ENCODE results near the gene SLC6A17.

Gene SLC6A17

DNA sequence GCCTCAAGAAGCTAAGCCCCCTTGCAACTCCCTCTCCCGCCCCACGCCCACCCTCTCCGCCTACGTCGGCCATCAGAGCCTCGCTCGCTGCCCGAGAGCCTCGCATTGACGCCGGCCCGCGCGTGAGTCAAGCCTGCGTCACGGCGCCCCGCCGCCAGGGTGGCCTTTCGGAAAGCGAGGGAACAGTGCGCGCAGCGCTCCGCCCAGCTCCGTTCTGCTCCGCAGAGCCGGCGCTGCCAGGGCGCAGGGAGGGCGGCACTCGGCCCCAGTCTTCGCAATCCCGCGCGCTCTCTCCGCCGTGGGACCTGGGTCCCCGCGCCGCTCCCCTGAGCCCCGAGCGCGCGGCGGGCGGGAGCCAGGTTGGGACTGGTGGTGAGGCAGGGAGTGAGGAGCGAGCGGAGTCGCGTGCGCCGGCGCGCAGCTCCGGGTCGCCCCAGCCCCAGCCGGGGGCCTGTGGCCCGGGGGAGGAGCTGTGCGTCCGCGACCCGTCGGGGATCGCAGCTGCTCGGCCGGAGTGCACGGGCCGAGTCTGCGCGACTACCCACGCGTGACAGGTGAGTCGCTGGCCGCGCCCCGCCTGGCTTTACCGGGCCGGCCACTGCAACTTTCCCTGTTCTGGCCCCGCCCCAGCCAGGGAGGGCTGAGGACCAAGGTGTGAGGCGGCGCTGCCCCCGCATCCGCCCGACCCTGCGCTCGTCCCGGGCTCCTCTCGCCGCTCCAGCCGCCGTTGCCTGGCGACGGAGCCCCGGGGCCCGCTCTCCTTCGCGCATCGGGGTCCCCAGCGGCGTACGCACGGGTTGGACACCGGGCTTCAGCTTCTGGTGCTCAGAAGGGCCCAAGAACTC is at the start of gene SLC6A17:
TSS of gene SLC6A17 (plus strand) at position 165 of the 845 bp plus-strand sequence. CDS start 16,436 bp downstream, outside the sequence.
- DNase-seq (ENCODE audit: low read depth): peak; percentile 20

DNA sequence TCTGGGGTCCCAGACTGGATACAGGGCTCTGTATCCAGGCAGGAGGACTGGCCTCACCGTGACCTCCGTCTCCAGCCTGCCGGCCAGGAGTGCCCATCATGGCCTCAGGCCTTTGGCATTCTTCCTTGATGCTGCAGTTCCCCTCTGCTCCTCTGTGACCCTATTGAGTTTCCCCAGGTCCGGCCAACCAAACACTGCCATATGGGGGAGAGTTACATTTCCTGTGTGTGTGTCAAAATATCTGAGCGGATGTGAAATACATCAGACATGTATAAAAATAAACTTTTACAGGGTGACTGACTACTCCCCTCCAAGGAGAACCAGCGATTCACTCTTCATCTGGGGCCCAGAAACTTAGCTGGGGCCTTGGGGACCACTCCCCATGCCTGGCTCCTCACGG is 48.2 kb upstream of the SLC6A17 start:
- no peak for DNase-seq (ENCODE audit: low read depth)

DNA sequence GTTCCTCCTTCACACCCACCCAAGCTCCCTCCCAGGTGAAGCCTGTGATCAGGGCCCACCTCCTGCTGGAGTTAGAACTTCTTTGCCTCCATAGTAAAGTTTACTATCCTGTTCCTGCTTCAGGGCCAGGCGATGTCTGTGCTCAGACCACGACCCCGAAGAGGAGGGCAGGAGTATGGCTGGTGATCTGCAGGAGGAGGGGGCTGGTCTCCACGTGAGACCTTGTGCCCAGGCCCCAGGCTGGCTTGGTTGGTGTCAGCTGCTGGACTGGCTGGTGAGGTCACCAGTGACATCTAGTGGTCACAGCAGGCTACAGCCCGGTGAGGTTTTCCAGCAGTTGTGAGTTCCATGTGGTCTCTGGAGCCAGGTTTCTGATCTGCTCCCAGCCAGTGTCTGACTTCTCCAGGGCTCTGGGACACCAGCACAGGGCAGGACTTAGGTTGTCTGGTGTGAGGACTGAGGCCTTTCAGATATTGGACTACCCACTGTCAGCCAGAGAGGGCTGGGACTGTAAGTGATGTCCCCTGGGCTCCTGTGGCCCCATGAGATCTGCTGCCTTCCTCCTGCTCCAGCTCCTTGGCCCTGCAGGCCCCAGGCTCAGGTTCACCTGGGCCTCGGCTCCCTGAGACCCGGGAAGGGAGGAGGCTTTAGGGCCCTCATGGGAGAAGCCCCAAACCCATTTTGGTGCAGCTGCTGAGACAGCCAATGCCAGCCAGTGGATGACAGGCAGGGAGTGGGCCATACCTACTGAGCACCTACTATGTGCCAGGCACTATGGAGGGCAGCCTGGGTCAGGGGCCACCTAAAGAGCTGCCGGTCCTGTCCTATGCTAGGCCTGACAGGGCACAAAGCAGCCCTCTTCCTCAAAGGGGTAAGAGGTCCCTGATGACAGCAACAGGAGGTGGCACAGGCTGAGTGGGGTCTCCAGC is 44.0 kb upstream of the SLC6A17 start:
- peak; percentile 28 for DNase-seq (ENCODE audit: low read depth)

DNA sequence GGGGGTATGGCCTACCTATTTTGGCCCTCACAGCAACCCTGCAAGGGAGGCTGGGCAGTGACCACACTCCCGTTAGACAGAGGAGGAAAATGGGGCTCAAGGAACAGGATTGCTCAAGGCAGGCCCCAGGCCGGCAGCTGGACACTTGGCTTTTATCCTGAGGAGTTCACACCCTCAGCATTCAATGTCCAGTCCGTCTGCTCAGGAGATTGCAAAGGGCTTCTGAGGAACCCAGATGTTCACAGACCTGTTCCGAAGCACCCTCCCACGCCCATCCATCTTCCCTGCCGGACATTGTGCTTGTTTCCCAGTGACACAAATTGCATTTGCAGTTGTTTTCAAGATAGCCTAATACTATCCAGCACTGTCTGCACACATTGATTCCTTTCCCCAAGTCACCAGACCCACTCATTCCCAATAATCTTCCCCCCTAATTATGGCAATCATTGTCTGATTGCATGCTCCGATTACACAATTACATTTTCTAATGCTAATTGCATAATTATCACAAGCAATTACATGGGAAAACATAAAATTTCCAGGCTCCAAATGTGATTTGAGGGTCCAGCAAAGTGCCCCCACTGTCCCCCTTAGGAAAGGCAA is 42.3 kb upstream of the SLC6A17 start:
- DNase-seq (ENCODE audit: low read depth): no peak

DNA sequence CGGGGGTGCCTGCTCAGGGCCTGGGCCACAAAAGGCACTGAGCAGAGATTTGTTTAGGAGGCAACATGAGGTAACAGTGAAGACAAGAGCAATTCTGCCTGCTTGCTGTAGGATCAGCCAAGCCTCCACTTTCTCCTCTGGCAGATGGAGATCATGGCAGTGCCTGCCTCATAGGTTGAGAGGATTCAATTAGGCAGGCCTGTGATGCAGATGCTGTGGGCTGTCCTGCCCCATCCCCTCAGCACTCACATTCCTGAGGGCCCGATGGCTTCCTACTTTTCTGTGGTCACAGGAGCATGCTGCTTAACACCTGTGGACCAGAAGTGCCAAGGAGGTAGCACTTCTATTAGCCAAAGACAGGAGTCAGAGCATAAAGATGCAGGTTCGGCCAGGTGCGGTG is 39.2 kb upstream of the SLC6A17 start:
- DNase-seq (ENCODE audit: low read depth): no peak

DNA sequence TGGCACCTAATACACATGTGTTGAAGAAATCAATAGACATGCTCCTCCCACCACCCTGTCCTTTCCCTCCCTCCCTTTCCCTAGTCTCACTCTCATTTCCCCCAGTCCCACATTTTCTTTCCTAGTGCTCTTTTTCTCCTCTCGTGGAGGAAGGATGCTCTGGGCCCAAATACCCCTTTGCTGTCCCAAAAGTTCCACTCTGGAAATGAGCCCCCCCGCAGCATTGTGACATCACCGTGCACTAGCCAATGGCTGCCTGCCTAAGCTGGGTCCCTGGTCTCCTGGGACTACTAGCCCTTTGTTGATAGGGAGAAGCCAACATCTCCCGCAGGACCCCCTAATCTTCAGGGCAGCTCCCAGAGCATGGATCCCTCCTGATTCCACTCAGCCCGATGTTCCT is 38.2 kb upstream of the SLC6A17 start, which contains the start of gene UBL4B:
TSS of gene UBL4B (plus strand) at position 301 of the 400 bp plus-strand sequence. CDS start at position 393, 92 bp downstream.
- no peak for DNase-seq (ENCODE audit: low read depth)

DNA sequence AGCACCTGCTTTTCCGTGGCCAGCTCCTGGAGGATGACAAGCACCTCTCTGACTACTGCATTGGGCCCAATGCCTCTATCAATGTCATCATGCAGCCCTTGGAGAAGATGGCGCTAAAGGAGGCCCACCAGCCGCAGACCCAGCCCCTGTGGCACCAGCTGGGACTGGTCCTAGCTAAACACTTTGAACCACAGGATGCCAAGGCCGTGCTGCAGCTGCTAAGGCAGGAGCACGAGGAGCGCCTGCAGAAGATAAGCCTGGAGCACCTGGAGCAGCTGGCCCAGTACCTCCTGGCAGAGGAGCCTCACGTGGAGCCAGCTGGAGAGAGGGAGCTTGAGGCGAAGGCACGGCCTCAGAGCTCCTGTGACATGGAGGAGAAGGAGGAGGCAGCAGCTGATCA is 37.6 kb upstream of the SLC6A17 start:
- DNase-seq (ENCODE audit: low read depth): no peak

DNA sequence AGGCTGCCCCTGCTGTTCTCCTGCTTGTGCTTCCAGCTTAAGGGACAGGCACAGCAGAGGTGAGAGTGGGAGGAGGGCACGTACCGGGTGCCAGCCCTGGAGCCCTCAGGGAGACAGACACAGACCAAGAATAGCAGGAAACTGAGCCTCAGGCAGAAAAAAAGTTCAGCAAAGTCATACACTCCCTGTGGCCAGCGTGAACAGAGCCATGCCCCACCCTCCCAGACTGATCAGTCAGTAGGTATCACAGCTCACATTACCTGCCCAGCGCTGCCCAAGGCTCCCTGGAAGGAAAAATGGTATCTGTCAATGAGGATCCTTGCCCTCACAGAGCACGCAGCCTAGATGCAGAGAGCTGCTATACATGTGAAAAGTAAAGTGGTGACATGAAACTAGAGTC is 36.7 kb upstream of the SLC6A17 start:
- DNase-seq (ENCODE audit: low read depth): no peak

DNA sequence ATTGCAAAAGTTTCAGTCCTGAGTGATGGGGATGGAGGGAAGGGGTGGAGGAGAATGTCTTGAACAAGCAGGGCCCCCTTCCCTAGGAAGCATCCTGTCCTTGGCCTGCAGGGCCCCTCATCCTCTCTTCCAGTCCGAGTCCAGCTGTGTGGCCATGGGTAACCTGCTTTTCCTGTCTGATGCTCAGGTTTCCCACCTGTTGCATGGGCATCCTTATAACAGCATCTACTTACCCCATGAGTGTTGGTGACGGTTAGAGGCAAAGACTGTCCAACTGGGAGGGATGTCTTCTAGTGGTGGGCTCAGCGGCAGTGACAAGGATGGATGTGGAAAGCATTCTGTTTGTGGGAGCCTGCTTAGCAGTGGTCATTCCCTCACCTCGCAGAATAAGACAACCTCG is 36.1 kb upstream of the SLC6A17 start:
- DNase-seq (ENCODE audit: low read depth): no peak

DNA sequence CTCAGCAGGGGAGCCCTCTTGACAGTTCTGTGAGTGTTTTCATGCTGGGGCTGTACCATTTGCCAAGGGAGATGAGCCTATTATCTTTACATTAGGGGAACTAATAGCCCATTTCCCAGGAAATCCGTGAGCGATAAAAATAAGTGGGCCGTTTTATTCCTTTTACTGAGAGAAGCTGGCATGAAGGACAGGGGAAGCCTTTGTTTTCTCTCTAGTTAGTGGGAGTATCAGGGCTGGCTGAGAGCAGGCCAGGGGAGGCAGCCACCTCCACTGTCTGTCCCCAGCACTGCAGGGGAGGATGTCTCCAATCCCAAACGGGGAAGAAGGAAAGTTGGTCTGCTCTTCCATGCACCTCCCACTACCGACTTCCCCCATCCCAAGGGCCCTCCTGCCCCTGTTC is 35.5 kb upstream of the SLC6A17 start:
- no peak for DNase-seq (ENCODE audit: low read depth)

DNA sequence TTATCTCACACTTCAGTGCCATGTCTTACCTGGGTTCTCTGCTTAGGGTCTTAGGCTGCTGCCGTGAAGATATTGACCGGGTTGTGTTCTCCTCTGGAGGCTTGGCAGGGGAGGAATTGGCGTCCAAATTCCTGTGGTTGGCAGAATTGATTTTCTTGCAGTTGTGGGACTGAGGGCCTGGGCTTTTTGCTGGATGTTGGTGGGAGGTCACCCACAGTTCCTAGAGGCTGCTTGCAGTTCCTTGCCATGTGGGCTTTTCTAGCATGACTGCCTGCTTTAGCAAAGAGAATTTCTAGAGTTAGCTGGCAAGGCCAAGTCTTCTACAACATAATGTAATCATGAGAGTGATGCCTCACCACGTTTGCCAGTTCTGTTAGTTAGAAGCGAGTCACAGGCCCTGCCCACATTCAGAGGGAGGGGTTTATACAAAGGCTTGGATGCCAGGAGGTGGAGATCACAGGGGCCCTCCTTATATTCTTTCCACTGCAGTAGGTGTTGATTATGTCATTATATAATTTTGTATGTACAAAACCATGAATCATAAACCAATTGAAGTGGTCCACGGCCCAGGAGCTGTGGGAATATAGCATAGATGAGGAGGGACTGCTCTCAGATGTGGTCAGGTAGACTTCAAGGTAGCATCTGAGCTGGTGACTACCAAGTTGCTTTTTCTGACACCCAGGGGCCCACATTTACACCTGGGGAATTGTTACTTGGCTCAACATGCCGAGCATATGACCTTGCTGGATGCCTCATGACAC is 31.5 kb upstream of the SLC6A17 start:
- no peak for DNase-seq (ENCODE audit: low read depth)

DNA sequence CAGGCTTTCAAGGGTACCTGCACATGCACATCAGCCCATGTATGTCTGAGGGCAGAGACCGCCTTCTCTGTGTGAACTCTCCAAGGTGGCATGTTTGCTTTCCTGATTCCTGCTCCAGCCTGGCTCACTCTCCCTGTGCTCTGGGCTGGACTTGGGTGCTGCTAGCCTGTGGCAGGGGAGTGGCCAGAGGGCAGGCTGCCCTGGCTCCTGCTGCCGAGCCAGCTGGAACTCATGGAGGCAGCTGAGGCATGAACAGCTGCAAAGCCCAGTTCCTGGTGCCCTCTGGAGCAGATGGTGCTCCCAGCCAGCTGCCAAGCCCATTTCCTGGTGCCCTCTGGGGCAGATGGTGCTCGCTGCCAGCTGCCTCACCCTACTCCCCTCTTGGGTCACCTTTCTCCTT is 30.5 kb upstream of the SLC6A17 start:
- no peak for DNase-seq (ENCODE audit: low read depth)

DNA sequence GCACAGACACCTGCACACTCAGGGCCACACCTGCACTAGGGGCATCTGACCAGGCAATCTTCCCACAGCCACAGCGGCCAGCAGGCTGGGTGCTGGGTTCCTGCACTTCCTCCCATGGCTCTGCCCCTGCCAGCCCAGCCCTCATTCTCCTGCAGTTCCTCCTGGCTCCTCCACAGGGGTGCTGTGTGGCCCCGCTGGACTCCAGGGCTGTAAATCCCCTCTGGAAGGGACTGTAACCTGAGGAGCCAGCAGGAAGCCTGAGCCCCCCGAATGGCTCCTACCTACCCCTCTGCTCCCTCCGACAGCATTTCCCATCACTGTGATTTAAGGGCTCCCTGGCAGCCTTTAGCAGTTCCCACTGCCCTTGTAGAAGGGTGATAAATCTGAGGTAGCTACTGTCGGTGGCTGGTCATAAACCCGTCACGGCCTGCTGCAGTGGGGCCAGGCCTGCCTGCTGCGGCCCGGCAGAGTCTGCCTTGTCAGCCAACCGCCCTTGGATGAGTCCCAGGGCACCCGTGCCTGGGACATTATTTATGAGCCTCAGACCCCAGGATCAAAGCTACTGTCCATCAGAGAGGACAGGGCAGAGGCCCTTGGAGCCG is 29.2 kb upstream of the SLC6A17 start:
- no peak for DNase-seq (ENCODE audit: low read depth)

DNA sequence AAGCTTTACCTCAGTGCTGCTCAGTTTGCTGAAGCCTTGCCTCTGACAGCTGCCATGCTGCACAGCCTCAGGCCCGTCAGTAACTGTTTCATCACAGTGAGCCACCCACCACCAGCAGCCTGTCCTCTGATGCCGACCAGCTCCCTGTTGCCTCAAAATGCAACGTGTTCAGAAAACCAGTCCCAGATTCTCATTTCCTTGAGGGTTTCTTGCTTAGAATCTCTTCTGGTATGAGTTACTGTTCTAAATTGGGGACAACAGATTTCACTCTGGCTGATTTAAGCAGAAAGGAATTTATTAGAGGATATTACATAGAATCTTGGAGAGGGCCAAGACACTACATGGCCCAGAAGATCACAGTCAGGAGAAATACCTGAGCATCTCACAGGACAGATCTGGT is 27.1 kb upstream of the SLC6A17 start:
- DNase-seq (ENCODE audit: low read depth): peak; percentile 51

DNA sequence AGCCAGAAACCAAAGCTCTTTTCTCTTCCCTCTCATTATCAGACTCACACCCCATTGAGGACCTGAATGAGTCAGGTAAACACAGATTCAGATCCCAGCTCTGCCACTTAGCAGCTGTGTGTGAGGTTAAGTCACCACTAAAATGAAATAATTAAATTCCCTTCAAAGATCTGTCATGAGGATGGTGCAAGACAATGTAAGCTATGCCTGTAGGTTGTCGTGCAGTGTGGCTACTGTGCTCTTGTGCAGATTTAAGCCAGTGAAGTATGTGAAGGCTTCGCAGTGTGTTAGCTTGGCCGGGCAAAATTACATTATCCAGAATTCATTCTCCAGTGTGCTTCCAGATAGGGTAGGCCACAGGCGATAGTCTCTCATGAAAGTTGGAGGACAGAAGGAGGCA is 24.5 kb upstream of the SLC6A17 start:
- DNase-seq (ENCODE audit: low read depth): no peak

DNA sequence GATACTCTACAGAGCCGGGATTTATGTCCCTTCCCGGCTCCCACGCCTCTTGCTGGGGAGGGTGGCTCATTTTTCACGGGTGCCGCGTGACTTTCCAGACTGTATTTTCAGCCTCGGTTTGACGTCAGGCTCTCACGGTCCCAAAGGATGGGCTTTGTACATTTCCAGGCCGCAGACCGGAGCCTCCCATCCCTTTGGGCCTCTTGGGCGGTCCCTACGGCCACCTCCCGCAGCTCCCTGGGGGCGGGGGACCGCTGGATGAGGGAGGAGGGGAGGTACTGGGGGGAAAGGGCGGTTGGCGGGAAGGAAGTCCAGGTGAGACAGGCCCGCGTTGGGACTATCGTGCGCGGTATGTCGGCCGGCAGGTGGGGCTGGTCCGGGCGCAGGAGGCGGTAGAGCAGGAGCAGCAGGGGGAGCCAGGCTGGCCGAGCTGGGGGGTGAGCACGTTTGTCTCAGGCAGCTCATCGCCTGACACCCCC is 20.1 kb upstream of the SLC6A17 start:
- DNase-seq (ENCODE audit: low read depth): no peak

DNA sequence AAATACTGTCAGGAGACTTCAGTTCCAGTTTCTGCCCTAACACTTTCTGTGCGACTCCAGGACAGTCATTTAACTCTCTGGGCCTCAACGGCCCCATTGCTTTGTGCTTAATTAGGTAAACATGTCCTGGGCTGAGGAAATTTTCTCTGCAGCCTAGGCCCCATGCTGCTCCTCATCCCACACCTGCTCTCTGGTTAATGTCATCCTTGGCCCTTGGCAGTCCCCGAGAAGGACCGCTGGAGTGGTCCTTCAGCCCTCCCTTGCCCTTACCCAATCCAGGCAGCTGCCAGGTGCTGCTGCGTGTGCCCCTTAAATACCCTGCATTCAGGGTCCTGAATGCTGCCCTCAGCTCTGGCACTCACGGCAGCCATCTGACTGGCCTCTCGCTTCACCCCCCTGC is 19.3 kb upstream of the SLC6A17 start:
- DNase-seq (ENCODE audit: low read depth): no peak

DNA sequence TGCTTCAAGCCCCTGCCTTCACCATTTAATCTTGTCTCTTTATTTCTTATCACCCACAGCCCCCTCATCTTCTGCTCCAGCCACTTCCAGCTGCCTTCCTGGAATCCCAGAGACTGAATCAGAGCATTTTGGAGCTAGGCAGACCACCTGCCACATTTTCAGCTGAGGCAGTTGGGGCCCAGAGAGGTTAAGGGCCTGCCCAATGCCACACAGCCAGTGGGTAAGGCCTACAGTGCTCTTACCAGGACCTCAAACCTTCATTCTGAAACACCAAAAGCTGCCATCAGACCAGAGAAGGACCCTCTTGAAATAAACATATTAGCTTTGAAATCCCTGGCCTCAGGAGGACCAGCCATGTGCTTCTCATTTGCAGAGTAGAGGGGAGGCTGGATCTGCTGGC is 17.6 kb upstream of the SLC6A17 start:
- no peak for DNase-seq (ENCODE audit: low read depth)

DNA sequence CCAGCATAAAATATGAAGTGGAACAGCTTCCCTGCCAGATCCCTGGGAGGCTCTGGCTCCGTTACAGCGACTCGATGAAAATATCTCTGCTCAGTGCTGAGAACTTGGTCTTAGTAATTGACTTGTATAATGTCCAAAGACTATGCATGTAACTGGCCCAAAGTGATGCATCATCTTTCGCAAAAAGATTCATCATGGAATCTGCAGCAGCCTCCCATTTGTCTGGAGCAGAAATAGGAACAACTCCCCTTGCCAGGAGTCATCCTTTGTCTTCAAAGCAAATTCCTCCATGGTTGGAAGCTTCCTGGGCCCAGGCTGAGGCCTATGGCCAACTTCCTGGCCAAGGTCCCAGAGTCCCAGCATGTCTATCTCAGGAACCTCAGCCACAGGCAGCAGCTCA is 16.9 kb upstream of the SLC6A17 start:
- no peak for DNase-seq (ENCODE audit: low read depth)

DNA sequence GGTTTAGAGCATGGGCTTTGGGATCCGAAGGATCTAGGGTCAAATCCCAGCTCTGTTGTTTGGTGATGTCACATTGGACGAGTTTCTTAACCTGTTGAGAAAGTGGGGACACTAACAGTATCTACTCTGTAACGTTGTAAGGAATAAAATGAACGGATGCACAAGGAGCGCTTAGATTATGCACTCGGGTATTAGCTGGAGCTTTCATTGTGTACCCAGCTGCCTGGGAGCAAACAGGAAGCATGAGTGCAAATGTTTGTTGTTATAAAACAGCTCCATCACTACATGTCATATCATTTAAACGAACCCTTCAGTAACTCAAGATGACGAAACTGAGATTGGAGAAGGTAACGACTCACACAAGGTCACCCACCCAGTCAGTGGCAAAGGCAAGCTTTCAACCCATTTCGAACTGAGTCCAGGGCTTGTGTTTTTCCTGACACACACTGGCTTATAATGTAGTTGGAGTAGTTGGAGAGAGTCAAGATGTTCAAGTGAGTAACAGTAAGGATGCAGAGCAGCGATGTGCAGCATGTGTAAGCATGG is 16.2 kb upstream of the SLC6A17 start:
- no peak for DNase-seq (ENCODE audit: low read depth)

DNA sequence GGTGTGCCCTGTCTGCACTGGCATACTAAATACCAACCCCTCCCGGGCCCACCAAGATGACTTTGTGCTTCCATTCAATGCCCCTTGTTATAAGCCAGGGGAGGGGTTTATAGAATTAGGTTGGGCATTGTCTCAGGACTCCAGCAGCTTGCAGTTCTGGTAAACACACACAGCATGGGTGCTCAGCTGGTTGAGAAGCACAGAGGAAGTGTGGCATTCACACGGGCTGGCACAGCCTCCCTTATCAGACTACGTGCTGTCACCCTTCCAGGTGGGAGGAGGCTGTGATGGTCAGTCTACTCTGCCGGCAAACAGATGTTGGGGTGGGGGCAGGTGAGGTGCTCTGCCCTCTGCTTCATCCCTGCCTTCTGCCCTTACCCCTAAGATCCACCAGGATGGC is 15.0 kb upstream of the SLC6A17 start:
- no peak for DNase-seq (ENCODE audit: low read depth)
